ENCODE measurements around the gene C10orf120.

The C10orf120 gene

DNA sequence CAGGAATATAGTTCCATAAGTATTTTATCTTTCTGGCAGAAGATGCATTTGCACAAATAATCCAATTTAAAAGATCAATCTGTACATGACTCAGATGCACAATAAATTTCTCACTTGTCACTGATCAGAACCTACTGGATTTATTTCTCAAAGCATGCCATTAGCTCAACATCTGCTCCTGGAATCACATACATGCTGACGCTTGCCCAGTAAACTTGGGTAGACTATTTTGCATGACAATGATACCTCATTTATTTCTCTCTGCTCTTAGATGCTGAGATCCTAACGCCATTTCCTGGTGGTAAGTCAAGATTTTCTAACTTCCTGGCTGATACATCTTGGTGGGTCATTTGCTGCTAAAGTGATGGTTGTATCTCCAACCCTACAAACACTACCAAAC, 33.8 kb upstream of the C10orf120 start:
- Histone ChIP-seq H3K4me1 (ENCODE audit: control extremely low read depth in 1 of 4, control insufficient read depth in 4 of 4, insufficient read depth in 4 of 4, low read length in 3 of 4) (peaks cover 0 to 3% (median 0%) of the 10 kb centered on the region in 4 experiments), H3K27ac (ENCODE audit: insufficient read depth in 1 of 2, low read depth in 1 of 2, low read length in 2 of 2, poor library complexity in 1 of 2, severe bottlenecking in 2 of 2) (no peak overlapping the region), H3K36me3 (ENCODE audit: control insufficient read depth in 4 of 4, insufficient read depth in 4 of 4, low read length in 3 of 4) (no peaks in the 10 kb centered on the region), H3K9me3 (ENCODE audit: control extremely low read depth in 1 of 5, control insufficient read depth in 4 of 5, insufficient read depth in 2 of 5, low read depth in 1 of 5, low read length in 4 of 5) (no peaks in the 10 kb centered on the region), H3K4me3 (ENCODE audit: control insufficient read depth in 1 of 7, extremely low read depth in 1 of 7, insufficient read depth in 4 of 7, low read depth in 2 of 7, low read length in 6 of 7) (no peak overlapping the region), H3K27me3 (replicated peaks in 2 of 5; ENCODE audit: control insufficient read depth in 4 of 5, insufficient read depth in 5 of 5, low read length in 4 of 5) (peaks cover 2 to 15% (median 4%) of the 10 kb centered on the region in 5 experiments)
- WGBS (ENCODE audit: insufficient coverage), result 88% methylated on average over 1 of the region's 2 CpGs
- POLR2A ChIA-PET, result no interaction called here
- CTCF ChIA-PET, result no interaction called here
- no peak for DNase-seq

DNA sequence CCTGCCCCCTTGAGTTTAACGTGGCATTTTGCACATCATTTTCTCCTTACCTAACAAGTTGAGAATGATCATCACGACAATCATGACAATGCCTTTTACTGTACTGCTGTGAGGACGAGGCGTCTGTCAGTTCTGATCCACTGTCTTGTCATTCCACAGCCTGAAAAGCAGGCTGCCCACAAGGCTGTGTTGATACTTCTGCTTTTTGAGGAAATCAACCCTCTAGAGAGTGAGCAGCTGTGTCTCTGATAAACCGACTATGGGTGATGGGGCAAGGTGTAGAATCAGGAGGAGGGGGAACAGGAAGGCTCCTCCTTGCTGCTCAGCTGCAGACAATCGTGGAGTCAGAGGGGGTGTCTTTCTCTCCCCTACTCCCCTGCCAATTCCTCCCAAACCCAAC, 30.6 kb upstream of the C10orf120 start:
- no peaks in the 10 kb centered on the region for H3K36me3 ChIP-seq (ENCODE audit: control insufficient read depth in 4 of 4, insufficient read depth in 4 of 4, low read length in 3 of 4)
- DNase-seq, result peak in 2 of 3 donors; percentile 39 to 57
- peaks cover 2 to 18% (median 4%) of the 10 kb centered on the region in 5 experiments for H3K27me3 ChIP-seq (replicated peaks in 2 of 5; ENCODE audit: control insufficient read depth in 4 of 5, insufficient read depth in 5 of 5, low read length in 4 of 5)
- no peak overlapping the region for H3K4me3 ChIP-seq (ENCODE audit: control insufficient read depth in 1 of 7, extremely low read depth in 1 of 7, insufficient read depth in 4 of 7, low read depth in 2 of 7, low read length in 6 of 7)
- H3K4me1 ChIP-seq (ENCODE audit: control extremely low read depth in 1 of 4, control insufficient read depth in 4 of 4, insufficient read depth in 4 of 4, low read length in 3 of 4), result peaks cover 0 to 3% (median 0%) of the 10 kb centered on the region in 4 experiments
- POLR2A ChIA-PET, result no interaction called here
- 48% methylated on average over 4 of the region's 6 CpGs for WGBS (ENCODE audit: insufficient coverage)
- CTCF ChIA-PET, result no interaction called here
- H3K27ac ChIP-seq (ENCODE audit: insufficient read depth in 1 of 2, low read depth in 1 of 2, low read length in 2 of 2, poor library complexity in 1 of 2, severe bottlenecking in 2 of 2), result no peak overlapping the region
- no peaks in the 10 kb centered on the region for H3K9me3 ChIP-seq (ENCODE audit: control extremely low read depth in 1 of 5, control insufficient read depth in 4 of 5, insufficient read depth in 2 of 5, low read depth in 1 of 5, low read length in 4 of 5)

GRCh38 chr10:122729126-122729525, 29.5 kb upstream of the C10orf120 start:
- Histone ChIP-seq H3K4me1 (ENCODE audit: control extremely low read depth in 1 of 4, control insufficient read depth in 4 of 4, insufficient read depth in 4 of 4, low read length in 3 of 4) (peaks cover 0 to 3% (median 0%) of the 10 kb centered on the region in 4 experiments), H3K9me3 (ENCODE audit: control extremely low read depth in 1 of 5, control insufficient read depth in 4 of 5, insufficient read depth in 2 of 5, low read depth in 1 of 5, low read length in 4 of 5) (no peaks in the 10 kb centered on the region), H3K27me3 (replicated peaks in 2 of 5; ENCODE audit: control insufficient read depth in 4 of 5, insufficient read depth in 5 of 5, low read length in 4 of 5) (peaks cover 2 to 20% (median 4%) of the 10 kb centered on the region in 5 experiments), H3K27ac (ENCODE audit: insufficient read depth in 1 of 2, low read depth in 1 of 2, low read length in 2 of 2, poor library complexity in 1 of 2, severe bottlenecking in 2 of 2) (no peak overlapping the region), H3K36me3 (ENCODE audit: control insufficient read depth in 4 of 4, insufficient read depth in 4 of 4, low read length in 3 of 4) (no peaks in the 10 kb centered on the region), H3K4me3 (ENCODE audit: control insufficient read depth in 1 of 7, extremely low read depth in 1 of 7, insufficient read depth in 4 of 7, low read depth in 2 of 7, low read length in 6 of 7) (no peak overlapping the region)
- DNase-seq, result no peak
- ChIA-PET POLR2A (no interaction called here), CTCF (no interaction called here)
- WGBS (ENCODE audit: insufficient coverage), result 94% methylated on average over 6 of the region's 9 CpGs

DNA sequence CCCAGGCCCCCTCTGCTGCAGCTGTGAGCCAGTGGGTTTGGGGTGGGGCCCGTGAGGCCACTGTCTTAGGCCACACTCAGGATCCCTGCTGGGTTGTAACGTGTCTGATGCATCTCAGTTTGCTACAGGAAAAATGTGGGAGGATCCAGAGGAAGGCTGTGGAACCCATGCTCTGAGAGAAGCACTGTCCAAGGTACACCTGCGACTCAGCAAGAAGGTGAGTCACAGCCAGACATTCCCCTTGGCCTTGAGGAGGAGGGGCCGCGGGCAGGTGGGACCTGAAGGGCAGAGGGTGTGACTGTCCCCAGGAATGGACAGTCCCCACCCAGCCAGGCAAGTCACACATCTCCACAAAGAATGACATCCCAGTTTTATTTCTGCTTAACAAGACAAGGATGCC, 27.8 kb upstream of the C10orf120 start:
- DNase-seq, result no peak
- Histone ChIP-seq H3K36me3 (ENCODE audit: control insufficient read depth in 4 of 4, insufficient read depth in 4 of 4, low read length in 3 of 4) (no peaks in the 10 kb centered on the region), H3K4me1 (ENCODE audit: control extremely low read depth in 1 of 4, control insufficient read depth in 4 of 4, insufficient read depth in 4 of 4, low read length in 3 of 4) (peaks cover 0 to 3% (median 0%) of the 10 kb centered on the region in 4 experiments), H3K27me3 (replicated peaks in 2 of 5; ENCODE audit: control insufficient read depth in 4 of 5, insufficient read depth in 5 of 5, low read length in 4 of 5) (peaks cover 0 to 24% (median 2%) of the 10 kb centered on the region in 5 experiments), H3K9me3 (ENCODE audit: control extremely low read depth in 1 of 5, control insufficient read depth in 4 of 5, insufficient read depth in 2 of 5, low read depth in 1 of 5, low read length in 4 of 5) (no peaks in the 10 kb centered on the region), H3K4me3 (ENCODE audit: control insufficient read depth in 1 of 7, extremely low read depth in 1 of 7, insufficient read depth in 4 of 7, low read depth in 2 of 7, low read length in 6 of 7) (no peak overlapping the region), H3K27ac (ENCODE audit: insufficient read depth in 1 of 2, low read depth in 1 of 2, low read length in 2 of 2, poor library complexity in 1 of 2, severe bottlenecking in 2 of 2) (no peak overlapping the region)
- CTCF ChIA-PET, result interaction anchor here (1.0 kb wide), 2 partner anchors 23 to 68 kb away, joined by 3 read pairs; no protein-coding TSS in a partner anchor
- POLR2A ChIA-PET, result no interaction called here
- 81% methylated on average over 5 of the region's 5 CpGs for WGBS (ENCODE audit: insufficient coverage)

DNA sequence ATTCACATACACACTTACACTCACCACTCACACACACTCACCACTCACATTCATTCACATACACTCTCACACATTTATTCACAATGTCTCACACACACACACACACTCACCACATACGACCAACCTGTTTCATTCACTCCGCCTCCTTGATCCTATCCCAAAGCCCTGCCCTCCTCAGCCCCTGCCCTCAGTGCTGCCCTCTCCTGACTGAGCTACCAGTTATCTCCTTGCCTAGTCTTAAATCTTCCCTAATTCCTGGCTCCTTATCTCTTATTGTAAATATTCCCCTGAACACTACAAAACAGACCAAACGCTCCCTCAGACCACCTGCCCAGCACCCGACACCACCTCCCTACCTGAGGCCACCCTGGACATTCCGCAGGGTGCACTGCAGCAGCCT, 26.1 kb upstream of the C10orf120 start:
- H3K4me3 ChIP-seq (ENCODE audit: control insufficient read depth in 1 of 7, extremely low read depth in 1 of 7, insufficient read depth in 4 of 7, low read depth in 2 of 7, low read length in 6 of 7), result no peak overlapping the region
- 76% methylated on average over 3 of the region's 5 CpGs for WGBS (ENCODE audit: insufficient coverage)
- ChIA-PET CTCF (no interaction called here), POLR2A (no interaction called here)
- H3K27ac ChIP-seq (ENCODE audit: insufficient read depth in 1 of 2, low read depth in 1 of 2, low read length in 2 of 2, poor library complexity in 1 of 2, severe bottlenecking in 2 of 2), result no peak overlapping the region
- no peak for DNase-seq
- no peaks in the 10 kb centered on the region for H3K36me3 ChIP-seq (ENCODE audit: control insufficient read depth in 4 of 4, insufficient read depth in 4 of 4, low read length in 3 of 4)
- H3K27me3 ChIP-seq (replicated peaks in 2 of 5; ENCODE audit: control insufficient read depth in 4 of 5, insufficient read depth in 5 of 5, low read length in 4 of 5), result peaks cover 0 to 26% (median 8%) of the 10 kb centered on the region in 5 experiments
- no peaks in the 10 kb centered on the region for H3K9me3 ChIP-seq (ENCODE audit: control extremely low read depth in 1 of 5, control insufficient read depth in 4 of 5, insufficient read depth in 2 of 5, low read depth in 1 of 5, low read length in 4 of 5)
- peaks cover 0 to 3% (median 0%) of the 10 kb centered on the region in 4 experiments for H3K4me1 ChIP-seq (ENCODE audit: control extremely low read depth in 1 of 4, control insufficient read depth in 4 of 4, insufficient read depth in 4 of 4, low read length in 3 of 4)

GRCh38 chr10:122725006-122725405, 25.4 kb upstream of the C10orf120 start:
- ChIA-PET CTCF (no interaction called here), POLR2A (no interaction called here)
- 100% methylated on average over 1 of the region's 1 CpG for WGBS (ENCODE audit: insufficient coverage)
- DNase-seq, result no peak
- Histone ChIP-seq H3K4me1 (ENCODE audit: control extremely low read depth in 1 of 4, control insufficient read depth in 4 of 4, insufficient read depth in 4 of 4, low read length in 3 of 4) (no peaks in the 10 kb centered on the region), H3K9me3 (ENCODE audit: control extremely low read depth in 1 of 5, control insufficient read depth in 4 of 5, insufficient read depth in 2 of 5, low read depth in 1 of 5, low read length in 4 of 5) (no peaks in the 10 kb centered on the region), H3K27ac (ENCODE audit: insufficient read depth in 1 of 2, low read depth in 1 of 2, low read length in 2 of 2, poor library complexity in 1 of 2, severe bottlenecking in 2 of 2) (no peak overlapping the region), H3K36me3 (ENCODE audit: control insufficient read depth in 4 of 4, insufficient read depth in 4 of 4, low read length in 3 of 4) (no peaks in the 10 kb centered on the region), H3K4me3 (ENCODE audit: control insufficient read depth in 1 of 7, extremely low read depth in 1 of 7, insufficient read depth in 4 of 7, low read depth in 2 of 7, low read length in 6 of 7) (no peak overlapping the region), H3K27me3 (replicated peaks in 2 of 5; ENCODE audit: control insufficient read depth in 4 of 5, insufficient read depth in 5 of 5, low read length in 4 of 5) (peaks cover 0 to 30% (median 10%) of the 10 kb centered on the region in 5 experiments)

- no peak overlapping the region for H3K27ac ChIP-seq (ENCODE audit: insufficient read depth in 1 of 2, low read depth in 1 of 2, low read length in 2 of 2, poor library complexity in 1 of 2, severe bottlenecking in 2 of 2)
- no peaks in the 10 kb centered on the region for H3K4me1 ChIP-seq (ENCODE audit: control extremely low read depth in 1 of 4, control insufficient read depth in 4 of 4, insufficient read depth in 4 of 4, low read length in 3 of 4)
- no peaks in the 10 kb centered on the region for H3K36me3 ChIP-seq (ENCODE audit: control insufficient read depth in 4 of 4, insufficient read depth in 4 of 4, low read length in 3 of 4)
- CTCF ChIA-PET, result no interaction called here
- no peak overlapping the region for H3K4me3 ChIP-seq (ENCODE audit: control insufficient read depth in 1 of 7, extremely low read depth in 1 of 7, insufficient read depth in 4 of 7, low read depth in 2 of 7, low read length in 6 of 7)
- 94% methylated on average over 2 of the region's 3 CpGs for WGBS (ENCODE audit: insufficient coverage)
- DNase-seq, result no peak
- H3K27me3 ChIP-seq (replicated peaks in 2 of 5; ENCODE audit: control insufficient read depth in 4 of 5, insufficient read depth in 5 of 5, low read length in 4 of 5), result peaks cover 0 to 47% (median 11%) of the 10 kb centered on the region in 5 experiments
- POLR2A ChIA-PET, result no interaction called here
- H3K9me3 ChIP-seq (ENCODE audit: control extremely low read depth in 1 of 5, control insufficient read depth in 4 of 5, insufficient read depth in 2 of 5, low read depth in 1 of 5, low read length in 4 of 5), result no peaks in the 10 kb centered on the region
These were observed 21.5 kb upstream of the C10orf120 start for GRCh38 chr10:122721111-122721510.
